ENCODE data around the gene ANKRD63.

Gene ANKRD63

DNA sequence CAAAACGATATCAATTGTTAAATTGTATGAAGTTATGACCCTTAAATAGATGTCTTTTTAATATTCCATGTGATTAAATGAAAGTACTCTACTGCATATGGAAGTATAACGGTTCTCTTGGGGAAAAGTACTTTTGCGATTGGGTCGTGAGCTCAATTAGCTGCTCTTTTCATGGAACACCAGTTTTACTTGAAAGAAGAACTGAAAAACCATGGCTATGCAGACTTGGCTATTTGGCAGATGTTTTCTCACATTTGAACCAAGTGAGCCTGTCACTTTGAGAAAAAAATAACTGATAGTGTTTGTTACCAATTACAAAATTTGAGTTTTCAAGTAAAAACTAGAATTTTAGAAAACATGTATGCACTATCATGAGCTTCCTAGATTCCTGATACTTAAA, 34.7 kb upstream of the ANKRD63 start:
- DNase-seq (ENCODE audit: low read depth, low spot score): no peak
- POLR2A ChIA-PET: no interaction called here
- CTCF ChIA-PET: interaction anchor here (1.2 to 24.3 kb wide), 8 partner anchors 9 to 113 kb away, joined by 3 to 500 read pairs (median 130); partner anchors contain the start of genes ANKRD63, CCDC9B and PLCB2
- H3K4me3 ChIP-seq (ENCODE audit: low read depth, low read length): no peak overlapping the region
- TF ChIP-seq, protein P1, sequence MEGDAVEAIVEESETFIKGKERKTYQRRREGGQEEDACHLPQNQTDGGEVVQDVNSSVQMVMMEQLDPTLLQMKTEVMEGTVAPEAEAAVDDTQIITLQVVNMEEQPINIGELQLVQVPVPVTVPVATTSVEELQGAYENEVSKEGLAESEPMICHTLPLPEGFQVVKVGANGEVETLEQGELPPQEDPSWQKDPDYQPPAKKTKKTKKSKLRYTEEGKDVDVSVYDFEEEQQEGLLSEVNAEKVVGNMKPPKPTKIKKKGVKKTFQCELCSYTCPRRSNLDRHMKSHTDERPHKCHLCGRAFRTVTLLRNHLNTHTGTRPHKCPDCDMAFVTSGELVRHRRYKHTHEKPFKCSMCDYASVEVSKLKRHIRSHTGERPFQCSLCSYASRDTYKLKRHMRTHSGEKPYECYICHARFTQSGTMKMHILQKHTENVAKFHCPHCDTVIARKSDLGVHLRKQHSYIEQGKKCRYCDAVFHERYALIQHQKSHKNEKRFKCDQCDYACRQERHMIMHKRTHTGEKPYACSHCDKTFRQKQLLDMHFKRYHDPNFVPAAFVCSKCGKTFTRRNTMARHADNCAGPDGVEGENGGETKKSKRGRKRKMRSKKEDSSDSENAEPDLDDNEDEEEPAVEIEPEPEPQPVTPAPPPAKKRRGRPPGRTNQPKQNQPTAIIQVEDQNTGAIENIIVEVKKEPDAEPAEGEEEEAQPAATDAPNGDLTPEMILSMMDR (IDR thresholded peaks at IDR 0.05; ENCODE audit: insufficient read depth, low read length, missing control alignments): no peak

DNA sequence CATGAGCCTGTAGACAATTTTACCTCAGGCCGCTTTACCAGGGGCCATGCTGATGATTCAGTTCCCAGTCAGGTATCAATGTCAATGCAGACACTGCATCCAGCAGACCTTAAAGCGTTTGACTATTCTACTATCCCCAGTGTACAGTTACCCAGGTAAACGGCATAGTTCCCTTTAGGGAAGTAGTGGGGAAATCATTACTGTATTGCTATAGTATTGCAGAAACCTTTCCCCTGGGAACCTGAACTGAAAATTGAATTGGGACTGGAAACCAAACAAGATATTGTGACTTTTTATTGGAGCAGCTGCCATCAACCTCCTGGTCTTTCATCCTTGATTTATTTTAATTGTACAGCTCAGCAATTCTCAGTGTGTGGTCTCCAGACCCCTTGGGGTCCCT, 34.1 kb upstream of the ANKRD63 start:
- H3K4me3 ChIP-seq (ENCODE audit: low read depth, low read length): no peak overlapping the region
- TF ChIP-seq, protein P1 (IDR thresholded peaks at IDR 0.05; ENCODE audit: insufficient read depth, low read length, missing control alignments): no peak
- POLR2A ChIA-PET: no interaction called here
- CTCF ChIA-PET: interaction anchor here (1.2 to 24.3 kb wide), 8 partner anchors 8 to 114 kb away, joined by 3 to 500 read pairs (median 130); partner anchors contain the start of genes ANKRD63, CCDC9B and PLCB2
- DNase-seq (ENCODE audit: low read depth, low spot score): no peak

DNA sequence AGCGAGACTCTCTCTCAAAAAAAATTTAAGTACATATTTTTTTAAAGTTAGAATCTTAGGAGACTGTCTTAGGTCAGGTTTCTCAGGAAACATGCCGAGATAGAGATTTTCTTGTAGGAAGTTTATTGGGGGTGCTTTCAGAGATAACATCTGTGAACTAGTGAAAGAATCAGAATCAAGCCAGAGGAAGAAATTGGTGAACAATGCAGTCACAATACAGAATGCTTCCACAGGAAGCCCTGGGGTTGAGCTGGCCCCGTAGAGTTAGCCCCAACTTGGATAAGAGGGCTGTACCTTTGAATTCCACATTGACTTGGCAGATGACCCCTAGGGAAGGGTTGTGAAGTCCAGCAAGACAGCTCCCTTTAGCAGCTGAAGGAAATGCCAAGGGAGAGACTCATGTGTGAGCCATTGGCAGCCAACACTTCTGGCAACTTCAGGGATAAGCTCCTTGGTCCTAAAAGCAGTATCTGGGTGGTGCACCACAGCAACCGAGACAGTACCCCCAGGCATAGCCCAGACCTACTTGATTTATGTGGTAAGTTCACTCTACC, 31.9 kb upstream of the ANKRD63 start:
- ChIA-PET CTCF (interaction anchor here (0.7 to 24.3 kb wide), 8 partner anchors 8 to 107 kb away, joined by 3 to 500 read pairs (median 5); partner anchors contain the start of genes ANKRD63 and CCDC9B), POLR2A (no interaction called here)
- TF ChIP-seq, protein P1 (IDR thresholded peaks at IDR 0.05; ENCODE audit: insufficient read depth, low read length, missing control alignments): no peak
- H3K4me3 ChIP-seq (ENCODE audit: low read depth, low read length): no peak overlapping the region
- DNase-seq (ENCODE audit: low read depth, low spot score): no peak

DNA sequence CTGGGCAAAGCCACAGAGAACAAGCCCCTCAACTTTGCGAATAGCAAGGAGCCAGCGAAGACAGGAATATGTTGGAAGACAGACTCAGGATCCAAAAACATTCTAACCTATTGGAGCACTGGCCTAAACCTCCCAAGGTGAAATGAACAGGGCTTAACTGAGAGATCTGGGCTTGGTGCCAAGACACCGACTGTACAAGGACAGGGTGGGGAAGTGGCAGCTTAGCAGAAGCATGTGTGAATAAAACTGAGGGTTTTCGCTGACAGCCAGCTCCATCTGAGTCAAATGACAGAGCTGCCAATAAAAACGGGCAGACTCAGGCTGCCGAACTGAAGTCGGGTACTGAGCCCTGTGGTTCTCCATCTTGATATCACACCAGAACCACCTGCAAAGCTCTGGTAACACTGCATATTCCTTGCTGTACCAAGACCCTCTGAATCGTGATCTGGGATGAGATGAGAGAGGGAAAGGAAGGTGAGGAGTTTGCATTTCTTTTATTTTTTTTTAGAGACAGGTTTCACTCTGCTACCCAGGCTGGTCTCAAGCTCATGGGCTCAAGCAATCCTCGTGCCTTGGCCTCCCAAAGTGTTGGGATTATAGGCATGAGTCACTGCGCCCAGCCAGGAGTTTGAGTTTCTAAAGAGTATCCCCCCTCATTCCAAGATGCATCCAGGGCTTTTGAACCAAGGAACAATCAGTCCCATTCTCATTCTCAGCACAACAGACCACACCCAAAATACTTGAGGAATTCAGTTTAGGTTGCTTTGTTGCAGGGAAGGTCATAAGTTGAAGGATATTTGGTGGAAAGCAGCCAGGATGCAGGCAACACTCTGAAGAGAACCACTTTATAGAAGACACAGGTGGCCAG, 30.9 kb upstream of the ANKRD63 start:
- TF ChIP-seq, protein P1 (IDR thresholded peaks at IDR 0.05; ENCODE audit: insufficient read depth, low read length, missing control alignments): no peak

DNA sequence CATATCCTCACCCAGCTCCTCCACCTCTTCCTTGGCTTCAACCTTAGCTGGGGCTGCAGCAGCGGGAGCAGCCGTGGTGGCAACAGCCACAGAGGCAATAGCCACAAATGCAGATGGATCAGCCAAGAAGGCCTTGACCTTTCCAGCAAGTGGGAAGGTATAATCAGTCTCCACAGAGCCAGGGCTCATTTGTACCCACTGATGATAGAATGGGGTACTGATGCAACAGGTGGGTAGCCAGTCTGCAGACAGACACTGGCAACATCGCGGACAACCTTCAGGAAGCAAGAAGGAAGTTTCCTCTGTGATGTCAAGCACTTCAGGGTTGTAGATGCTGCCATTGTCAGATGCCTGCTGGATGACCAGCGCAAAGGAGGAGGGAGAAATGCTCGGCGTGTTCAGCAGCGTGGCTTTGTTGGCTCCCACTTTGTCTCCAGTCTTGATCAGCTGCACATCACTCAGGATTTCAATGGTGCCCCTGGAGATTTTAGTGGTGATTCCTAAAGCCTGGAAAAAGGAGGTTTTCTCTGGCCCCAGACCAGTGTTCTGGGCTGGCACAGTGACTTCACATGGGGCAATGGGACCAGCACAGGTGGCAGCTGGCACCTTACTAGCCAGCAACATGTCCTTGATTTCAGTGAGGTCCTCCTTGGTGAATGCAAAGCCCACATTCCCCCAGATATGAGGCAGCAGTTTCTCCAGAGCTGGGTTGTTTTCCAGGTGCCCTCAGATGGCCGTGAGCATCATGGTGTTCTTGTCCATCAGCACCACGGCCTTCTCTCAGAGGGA, 29.7 kb upstream of the ANKRD63 start:
- no peak for DNase-seq (ENCODE audit: low read depth, low spot score)
- ChIA-PET POLR2A (interaction anchor here (0.5 kb wide), 1 partner anchor 17 kb away, joined by 3 read pairs; no protein-coding TSS in a partner anchor), CTCF (interaction anchor here (0.8 to 24.3 kb wide), 6 partner anchors 8 to 110 kb away, joined by 4 to 500 read pairs (median 216); partner anchors contain the start of genes ANKRD63, CCDC9B and INAFM2)
- H3K4me3 ChIP-seq (ENCODE audit: low read depth, low read length): no peak overlapping the region
- TF ChIP-seq, protein P1 (IDR thresholded peaks at IDR 0.05; ENCODE audit: insufficient read depth, low read length, missing control alignments): no peak

More for the DNA sequence above, 30.9 kb upstream of the ANKRD63 start:
- POLR2A ChIA-PET: no interaction called here
- no peak overlapping the region for H3K4me3 ChIP-seq (ENCODE audit: low read depth, low read length)
- no peak for DNase-seq (ENCODE audit: low read depth, low spot score)
- CTCF ChIA-PET: interaction anchor here (1.0 to 24.3 kb wide), 6 partner anchors 6 to 96 kb away, joined by 3 to 500 read pairs (median 216); partner anchors contain the start of genes ANKRD63, CCDC9B and INAFM2

Data from AG04449 (cell line).